ENCODE data around the gene ZSCAN12.

Gene ZSCAN12

DNA sequence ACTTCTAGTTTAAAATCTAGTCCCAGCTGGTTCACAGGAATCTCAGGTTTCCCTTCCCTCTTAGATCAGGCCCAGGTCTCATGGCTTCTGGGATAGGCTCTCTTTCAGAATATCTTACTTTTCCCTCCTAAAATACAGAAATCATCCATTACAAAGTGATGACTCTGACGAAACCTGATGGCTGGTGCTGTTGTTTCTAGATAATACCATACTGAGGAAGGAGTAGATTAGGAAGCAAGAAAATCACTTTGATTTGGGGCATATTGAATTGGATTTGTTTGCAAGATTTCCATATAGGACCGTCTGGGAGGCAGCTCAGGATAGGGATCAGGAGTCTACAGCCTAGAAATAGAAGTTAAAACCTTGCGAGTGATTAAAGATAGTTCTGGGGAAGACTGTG, 46.2 kb downstream of the ZSCAN12 start:
- no peak for FAIRE-seq

DNA sequence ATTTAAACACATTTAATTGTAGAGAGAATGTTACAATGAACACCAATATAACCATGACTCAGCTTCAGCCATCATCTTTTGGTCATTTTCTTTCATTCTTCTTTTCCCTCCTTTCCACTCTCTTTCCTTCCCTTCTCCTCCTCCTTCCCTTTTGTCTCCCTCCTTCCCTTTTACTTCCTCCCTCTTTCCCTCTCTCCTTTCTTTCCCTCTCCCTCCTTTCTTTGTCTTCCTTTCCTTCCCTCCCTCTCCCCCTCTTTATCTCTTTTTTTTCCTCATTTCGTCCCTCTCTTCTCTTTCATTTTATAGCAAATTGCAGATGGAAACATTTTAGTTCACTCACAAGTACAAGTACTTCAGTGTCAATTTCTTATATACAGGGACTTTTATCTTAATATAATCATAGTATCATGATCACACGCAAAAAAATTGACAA, 48.0 kb downstream of the ZSCAN12 start:
- no peak for FAIRE-seq

DNA sequence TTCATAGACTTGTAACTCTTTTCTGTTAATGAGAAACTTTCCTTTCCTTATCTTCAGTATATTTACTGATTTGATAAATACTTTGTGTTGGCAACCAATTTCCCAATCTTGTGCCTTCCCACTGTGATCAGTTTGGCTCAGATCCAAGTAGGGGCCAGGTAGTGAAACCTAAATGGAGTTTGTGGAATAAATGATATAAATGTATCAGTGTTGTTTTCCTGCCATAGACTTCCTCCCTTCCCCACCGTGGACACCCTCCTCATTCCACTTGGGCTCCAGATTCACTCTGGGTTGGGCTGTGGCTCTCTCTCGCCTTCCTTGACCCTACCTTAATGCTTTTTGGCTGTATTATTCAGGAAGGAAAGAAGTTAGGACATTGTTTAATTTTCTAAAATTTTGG, 48.5 kb downstream of the ZSCAN12 start:
- FAIRE-seq: no peak

DNA sequence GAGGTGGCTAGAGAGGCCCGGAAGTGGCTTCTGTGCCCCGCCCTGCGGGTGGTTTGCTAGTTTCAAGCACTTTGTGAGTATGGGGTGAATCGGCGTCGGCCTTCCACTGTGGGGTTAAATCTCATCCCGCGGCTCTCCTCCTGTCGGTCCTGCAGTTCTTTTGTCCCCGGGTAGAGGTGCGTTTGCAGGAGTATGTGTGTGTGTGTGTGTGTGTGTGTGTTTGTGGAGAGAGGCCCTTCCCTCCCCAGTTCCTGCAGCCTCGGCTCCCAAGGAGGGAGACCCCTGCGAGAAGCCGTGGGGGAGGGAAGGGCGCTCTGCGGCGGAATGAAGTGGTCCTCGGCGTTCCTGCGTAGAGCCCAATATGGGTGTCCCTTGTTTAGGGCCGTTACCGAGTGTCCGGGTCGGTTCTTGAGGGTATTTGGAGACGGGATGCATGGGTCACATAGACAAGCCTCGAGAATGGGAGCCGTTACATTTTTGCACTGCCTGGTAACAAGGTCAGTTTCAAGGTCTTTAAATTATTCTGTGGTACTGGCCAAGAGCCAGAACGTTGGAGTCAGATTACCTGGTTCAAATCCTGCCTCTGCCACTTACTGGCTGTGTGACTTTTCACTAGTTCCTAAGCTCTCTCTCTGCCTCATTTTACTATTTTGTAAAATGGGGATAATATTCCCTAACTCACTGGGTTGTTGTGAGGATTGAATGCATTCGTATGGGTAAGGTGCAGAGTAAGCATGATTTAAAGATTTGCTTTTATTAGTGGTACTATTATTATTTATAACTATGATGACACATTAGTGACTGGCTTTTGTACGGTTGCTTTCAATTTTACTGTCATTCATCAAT, 49.4 kb downstream of the ZSCAN12 start, which contains the start of gene ZKSCAN3:
TSS of gene ZKSCAN3 (plus strand) at position 56 of the 846 bp plus-strand sequence. CDS start 9,640 bp downstream, outside the sequence.
- no peak for FAIRE-seq

DNA sequence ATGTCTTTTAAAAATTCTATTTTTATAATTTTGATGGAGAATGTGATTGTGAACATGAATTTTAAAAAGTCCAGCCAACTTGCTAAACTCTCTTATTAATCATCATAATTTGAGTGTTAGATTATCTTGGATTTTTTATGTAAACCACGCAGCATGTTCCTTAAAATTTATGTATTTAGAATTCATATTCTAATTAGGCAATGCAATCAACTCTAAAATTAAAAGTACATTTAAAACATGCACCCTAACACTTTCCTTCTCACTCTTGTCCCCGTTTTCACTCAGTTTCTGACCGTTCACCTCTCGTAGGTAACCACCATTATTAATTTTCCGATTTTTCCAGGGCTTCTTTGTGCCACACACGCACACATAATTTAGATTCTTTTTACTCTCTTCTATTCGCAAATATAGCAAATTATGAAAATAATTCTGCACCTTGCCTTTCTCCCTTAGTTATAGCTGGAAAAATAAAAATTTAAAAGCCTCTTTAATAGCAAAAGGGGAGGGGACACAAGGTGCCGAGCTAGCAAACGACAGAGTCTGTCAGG, 50.1 kb downstream of the ZSCAN12 start:
- FAIRE-seq: no peak

DNA sequence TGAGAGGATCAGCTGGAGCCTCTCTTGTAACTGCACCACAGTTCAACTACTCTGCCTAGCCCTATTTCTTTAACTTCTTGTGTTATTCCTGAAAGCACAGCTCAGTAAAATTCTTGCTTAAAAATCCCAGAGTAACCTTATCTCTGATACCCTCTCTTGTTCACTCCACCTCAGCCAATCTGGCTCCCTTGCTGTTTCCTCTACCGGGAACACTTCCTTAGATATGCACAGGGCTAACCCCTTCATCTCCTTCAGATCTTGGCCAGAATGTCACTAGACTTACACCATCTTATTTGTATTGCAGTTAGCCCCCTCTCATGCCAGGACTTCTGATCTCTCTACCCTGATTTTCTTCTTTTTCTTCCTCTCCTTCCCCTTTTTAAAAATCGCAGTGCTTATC, 52.4 kb downstream of the ZSCAN12 start:
- FAIRE-seq: no peak

DNA sequence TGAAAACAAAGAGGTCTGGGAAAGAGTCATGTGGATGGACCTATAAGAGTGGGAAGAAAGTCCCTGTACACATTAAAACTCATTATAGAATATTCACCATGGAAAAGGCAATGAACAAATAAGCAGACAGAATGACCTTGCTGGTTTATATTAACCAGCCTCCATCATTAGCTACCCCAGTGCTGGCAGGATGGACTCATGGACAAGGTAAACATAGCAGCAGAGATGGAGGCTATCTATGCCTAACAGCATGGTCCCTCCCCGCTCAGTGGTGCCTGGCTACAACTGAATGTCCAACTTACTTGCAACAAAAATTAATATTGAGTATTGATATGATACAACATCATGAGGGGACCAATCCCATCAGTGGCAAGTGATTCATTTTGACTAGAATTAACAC, 54.3 kb downstream of the ZSCAN12 start:
- FAIRE-seq: no peak

DNA sequence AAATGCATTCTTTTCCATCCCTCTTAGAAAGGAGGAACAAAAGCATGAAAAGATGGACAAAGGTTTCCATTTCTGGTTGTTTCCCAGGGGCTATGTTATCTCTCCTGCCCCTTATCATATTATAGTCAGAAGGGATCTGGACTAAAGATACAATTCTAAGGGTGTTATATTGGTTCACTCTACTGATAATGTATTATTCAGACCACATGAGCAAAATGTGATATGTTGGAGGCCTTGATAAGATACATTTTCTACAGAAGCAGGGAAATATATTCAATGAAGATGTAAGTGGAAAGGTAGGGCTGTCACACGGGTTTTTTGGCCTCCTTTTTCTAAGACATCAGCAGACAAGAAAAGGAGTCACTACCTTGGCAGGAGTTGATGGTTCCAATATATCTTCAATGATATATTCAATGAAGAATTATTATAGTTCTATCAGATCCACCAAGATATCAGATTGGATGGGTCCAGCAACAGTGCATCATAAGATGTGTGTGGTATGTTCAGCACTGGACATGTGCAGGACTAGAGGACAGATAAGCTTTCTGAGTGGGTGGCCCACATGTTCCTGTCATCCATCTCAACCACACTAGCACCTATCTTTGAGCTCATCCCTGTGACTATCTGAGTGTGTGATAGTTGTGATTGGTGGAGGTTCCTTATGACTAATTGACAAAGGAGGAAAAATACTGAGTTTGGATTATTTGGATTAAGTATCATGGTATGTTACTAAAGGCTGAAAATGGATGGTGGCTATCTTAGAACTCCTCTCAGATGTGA, 55.5 kb downstream of the ZSCAN12 start:
- no peak for FAIRE-seq

DNA sequence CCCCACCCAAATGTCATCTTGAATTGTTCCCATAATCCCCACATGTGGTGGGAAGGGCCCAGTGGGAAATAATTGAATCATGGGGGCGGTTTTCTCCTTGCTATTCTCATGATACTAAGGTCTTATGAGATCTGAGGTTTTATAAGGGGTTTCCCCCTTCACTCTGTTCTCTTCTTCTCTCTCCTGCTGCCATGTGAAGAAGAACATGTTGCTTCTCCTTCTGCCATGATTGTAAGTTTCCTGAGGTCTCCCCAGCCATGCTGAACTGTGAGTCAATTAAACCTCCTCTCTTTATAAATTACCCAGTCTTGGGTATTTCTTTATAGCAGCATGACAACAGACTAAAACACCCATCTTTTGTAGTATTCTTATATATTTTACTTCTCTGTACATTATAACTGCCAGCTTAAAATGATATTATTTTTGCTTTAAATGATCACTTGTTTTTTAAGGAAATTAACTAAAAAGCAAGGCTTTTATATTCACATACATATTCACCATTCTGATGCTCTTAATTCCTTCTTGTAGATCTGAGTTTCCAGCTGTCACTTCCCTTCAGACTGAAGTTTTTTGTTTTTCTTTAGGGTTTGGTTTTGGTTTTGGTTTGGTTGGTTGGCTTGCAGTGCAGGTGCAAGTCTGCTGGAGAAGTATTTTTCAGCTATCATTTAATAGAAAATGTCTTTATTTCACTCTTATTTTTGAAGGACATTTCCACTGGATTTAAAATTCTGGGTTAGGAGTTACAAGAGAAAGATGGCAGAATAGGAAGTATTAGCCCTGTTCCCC, 59.0 kb downstream of the ZSCAN12 start:
- no peak for FAIRE-seq

DNA sequence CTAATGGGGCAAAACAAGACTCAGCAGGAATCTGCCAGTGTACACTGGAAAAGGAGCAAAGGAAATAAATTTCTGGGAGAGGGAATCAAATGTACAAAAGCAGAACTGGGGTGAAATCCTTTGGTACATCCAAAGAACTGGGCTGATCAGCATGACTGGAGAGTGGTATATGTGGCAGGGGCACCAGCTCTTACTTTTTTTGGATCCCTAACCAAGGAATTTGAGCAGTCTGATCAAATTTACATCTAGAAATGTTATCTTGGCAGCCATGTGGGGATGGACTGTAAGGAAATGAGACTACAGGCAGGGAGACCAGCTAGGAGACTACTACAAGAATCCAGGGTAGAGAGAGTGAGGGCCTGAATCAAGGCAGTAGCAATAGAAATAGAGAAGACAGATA, 62.4 kb downstream of the ZSCAN12 start:
- FAIRE-seq: no peak

DNA sequence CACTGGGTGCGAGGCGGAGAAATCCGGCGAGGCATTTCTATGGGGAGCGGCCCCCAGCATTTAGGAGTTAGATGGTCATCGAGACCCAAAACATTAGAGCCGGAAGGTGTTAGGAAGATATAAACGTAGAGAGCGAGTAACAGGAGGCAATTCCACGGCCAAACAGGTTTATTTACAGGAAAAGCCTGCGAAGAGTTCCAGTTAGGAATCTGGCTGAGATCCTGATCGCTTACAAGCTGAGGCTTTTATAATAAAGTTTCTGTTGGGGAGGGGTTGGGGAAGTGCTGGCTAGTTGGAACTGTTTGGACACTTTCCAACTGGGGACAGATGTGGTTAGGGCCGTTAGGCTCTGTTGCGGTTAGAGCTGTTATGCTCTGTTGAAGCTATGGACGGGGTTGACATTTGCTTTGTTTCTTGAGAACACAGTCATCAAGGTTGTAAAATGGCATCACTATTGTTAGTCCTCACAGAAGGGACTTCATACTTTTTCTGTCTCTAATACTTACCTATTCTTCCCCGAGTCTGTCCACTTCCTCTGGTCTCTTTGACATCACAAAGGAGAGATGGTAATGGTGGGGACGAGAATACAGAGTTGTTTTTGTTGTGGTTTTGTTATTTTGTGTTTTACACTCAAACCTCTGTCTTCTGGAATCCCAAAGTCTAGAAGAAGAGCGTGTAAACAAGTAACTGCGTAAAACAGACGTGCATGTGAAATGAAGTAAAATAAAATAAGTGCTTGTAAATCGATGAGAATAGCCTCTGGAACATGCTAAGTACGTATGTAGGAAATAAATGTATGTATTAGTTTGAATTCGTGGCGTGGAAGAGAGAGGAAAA, 63.0 kb downstream of the ZSCAN12 start:
- FAIRE-seq: no peak

DNA sequence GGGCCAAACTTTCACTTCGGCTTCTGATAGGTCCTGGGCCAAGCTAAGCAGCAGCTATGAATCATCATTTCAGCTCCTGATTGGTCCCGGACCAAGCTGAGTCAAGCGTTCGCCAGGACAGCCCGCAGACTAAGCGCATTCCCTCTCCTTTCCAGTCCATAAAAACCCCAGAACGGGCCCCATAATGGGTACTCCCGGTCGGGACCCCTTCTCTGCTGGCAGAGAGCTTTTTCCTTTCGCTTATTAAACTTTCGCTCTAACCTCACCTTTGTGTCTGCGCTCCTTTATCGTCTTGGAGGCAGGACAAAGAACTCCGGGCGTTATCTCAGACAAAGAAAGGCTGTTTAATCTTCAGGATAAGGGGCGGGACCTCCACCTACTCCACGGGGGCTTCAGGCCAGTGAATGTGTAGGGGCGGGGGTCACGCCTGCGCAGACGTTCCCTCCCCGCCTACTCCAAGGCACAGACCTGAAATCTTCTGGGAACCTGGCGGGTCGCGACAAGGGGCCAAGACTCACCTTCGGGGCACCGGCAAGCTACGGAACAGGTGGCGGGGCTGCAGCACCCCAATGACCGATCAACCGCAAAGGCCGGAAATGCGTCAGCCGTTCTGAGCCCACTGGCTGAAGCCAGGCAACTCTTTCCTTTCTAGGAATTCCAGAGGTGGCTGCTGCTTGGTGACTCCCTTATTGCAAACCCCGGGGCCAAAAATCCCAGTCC, 63.8 kb downstream of the ZSCAN12 start, which contains the start of gene ZSCAN31:
TSS of gene ZSCAN31 (minus strand) at position 585 of the 720 bp plus-strand sequence. CDS start 6,465 bp downstream, outside the sequence.
- FAIRE-seq: no peak

DNA sequence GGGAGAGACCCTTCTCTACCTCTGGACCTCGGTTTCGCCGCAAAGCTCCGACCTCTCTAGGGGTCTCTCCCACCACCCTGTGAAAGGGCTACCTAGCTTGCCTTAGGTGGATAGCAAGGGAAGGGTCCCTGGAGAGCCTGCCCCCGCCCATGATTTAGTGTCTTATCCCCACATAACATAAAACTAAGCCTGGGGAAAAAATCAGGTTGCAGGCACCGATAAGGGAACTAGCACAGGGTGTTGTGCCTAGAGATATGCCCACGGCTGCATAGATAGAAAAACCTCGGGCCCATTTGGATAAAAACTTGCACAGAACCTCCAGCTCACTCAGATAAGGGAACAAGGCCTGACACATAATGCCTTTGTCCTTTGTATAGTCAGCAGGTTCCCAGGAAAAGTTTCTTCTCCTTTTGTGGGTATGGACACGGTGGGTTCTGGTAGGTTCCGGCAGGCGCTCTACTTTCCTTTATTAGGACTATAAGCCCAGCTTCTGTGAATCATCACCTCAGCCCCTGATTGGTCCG, 64.4 kb downstream of the ZSCAN12 start:
- no peak for FAIRE-seq

DNA sequence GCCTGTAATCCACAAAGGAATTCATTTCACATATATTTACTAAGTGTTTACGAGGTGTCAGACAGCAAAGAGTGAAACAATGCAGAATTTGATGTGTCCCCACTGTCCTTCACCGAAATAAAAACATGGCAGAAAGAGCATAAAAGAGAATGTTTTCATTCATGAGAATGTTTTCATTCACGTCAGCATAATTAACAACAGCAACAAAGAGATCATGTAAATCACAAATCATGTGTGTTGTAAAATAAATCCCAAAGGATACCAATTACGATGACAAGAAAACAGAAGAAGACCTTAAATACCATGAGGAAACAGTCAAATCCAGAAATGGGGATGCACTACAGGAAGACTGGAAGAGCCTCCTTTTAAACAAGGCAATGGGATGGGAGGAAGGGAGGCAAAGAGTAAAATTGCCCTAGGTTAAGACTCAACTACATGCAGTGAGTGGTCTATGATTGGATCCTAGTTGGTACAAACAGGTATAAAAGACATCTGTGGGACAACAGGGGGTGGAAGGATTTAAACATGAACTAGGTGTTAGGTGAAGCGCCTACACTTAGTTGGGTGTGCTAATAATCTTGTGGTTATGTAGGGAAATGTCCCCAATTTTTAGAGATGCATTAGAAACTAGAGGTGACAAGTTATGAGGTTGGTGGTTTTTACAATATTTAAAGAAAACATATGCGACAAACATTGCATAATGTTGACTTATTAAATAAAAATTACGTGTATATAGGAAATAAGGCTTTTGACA, 65.1 kb downstream of the ZSCAN12 start:
- FAIRE-seq: no peak

DNA sequence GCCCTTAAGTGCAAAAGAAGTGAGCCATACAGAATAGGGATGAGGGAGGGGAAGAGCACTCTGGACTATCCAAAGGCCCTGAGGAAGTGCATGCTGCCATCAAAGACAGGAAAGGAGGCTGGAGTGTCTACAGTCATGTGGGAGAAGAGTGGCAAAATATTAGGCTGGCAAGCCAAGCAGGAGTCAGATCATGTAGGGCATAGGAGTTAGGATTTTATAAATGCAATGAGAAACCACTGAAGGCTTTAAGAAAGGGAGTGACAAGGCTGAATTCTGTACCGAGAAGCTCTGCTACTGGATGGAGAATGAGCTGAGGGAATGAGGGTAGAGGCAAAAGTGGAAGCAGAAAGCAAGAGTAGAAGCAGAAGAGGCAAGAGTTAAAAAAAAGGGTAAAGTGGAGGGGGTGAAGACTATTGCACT, 65.9 kb downstream of the ZSCAN12 start:
- FAIRE-seq: no peak

DNA sequence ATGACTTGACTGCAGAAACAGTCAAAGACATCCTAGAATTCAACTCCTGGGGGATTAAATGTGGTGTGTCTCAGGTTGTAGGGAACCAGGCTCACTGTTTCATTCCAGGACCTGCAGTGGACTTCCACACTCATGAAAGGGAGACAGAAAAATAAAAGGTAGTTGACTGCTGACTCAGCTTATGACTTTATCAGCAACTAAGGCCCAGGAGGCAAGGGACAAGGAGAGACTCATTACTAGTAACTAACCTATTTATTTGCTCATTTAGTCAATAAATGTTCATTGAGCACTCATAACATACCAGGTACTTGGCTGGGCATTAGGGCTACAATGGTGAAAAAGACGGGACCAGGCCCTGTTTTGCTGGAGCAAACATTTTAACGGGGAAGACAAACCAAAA, 66.5 kb downstream of the ZSCAN12 start:
- FAIRE-seq: no peak

DNA sequence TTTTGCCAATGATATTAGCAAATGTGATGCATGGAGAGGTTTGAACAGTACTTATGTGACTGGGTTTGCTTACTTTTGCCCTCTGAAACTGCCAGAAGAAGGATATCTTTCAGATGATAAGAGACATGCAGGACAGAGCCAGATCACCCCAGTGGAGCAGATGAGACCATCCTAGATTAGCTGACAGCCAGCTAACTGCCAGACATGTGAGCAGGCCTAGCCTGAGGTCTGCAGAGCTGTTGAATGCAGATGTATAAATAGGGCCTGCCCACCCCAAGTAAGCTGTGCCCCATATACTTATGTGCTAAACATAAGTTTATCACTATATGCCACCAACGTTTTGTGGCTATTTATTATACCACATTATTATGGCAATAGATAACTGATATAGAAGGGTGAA, 69.5 kb downstream of the ZSCAN12 start:
- FAIRE-seq: no peak

All from TTC549 (cell line).